Left ventricle myocardium inferior (tissue), 1 donor: ENCODE data around the gene CLSTN3. TPM values are rescaled to one million over a fixed set of nuclear protein-coding genes. Genes with fewer than 3 reads are reported as not detected.

Experiments used
- DNase-seq: peaks from one replicate; pipeline ENCODE4 v3.0.0-alpha.2; 2020
- H3K27ac ChIP-seq: fragments of 200-600 bp; replicated peaks from 2 replicates; pipeline ENCODE4 v1.8.0; 2021
- H3K27me3 ChIP-seq: fragments of 200-600 bp; 2 replicates; pipeline ENCODE4 v1.8.0; 2021; ENCODE audit warnings: low read depth
- H3K36me3 ChIP-seq: fragments of 200-600 bp; 2 replicates; pipeline ENCODE4 v1.8.0; 2021
- H3K4me1 ChIP-seq: fragments of 200-600 bp; 2 replicates; pipeline ENCODE4 v1.8.0; 2021
- H3K4me3 ChIP-seq: fragments of 200-600 bp; 2 replicates; pipeline ENCODE4 v1.8.0; 2021; ENCODE audit warnings: mild to moderate bottlenecking, moderate library complexity
- H3K9me3 ChIP-seq: fragments of 200-600 bp; replicated peaks from 2 replicates; pipeline ENCODE4 v1.8.0; 2021
- CTCF ChIP-seq: fragments of 200-600 bp; IDR thresholded peaks from 2 replicates; pipeline ENCODE4 v1.8.0; 2021; ENCODE audit warnings: antibody characterized with exemption, mild to moderate bottlenecking, borderline replicate concordance
- intact Hi-C: fragments of 100-400 bp; cut with micrococcal nuclease; formaldehyde crosslinking; loops from one replicate; pipeline ENCODE4 v1.11.0; 2022
- total RNA-seq: library from RNA; stranded (reverse); fragmentation: NEBNext Ultra II Directional; extraction: Animal tissue kit (Norgen Biotek cat#: 25700); gene quantifications from one replicate; pipeline ENCODE4 v1.2.1, GENCODE V29; 2021
- donor health status: DM: no; HTN: yes; CAD: no; lungs with severe emphysema.

CLSTN3 gene
- total RNA-seq, 1 donor from 2014 or later, result 4.6 TPM

GRCh38 chr12:7203109-7203508 is 72.9 kb downstream of the CLSTN3 start:
- H3K36me3 ChIP-seq, result peaks cover 76% of the 10 kb centered on the region
- H3K4me3 ChIP-seq, result no peak overlapping the region
- no peaks in the 10 kb centered on the region for H3K9me3 ChIP-seq
- no peak overlapping the region for H3K27ac ChIP-seq
- TF ChIP-seq CTCF, result no peak
- H3K4me1 ChIP-seq, result no peaks in the 10 kb centered on the region
- intact Hi-C loops, result no loop called here
- no peaks in the 10 kb centered on the region for H3K27me3 ChIP-seq
- no peak for DNase-seq

GRCh38 chr12:7205091-7205490 is 74.9 kb downstream of the CLSTN3 start:
- no peak overlapping the region for H3K4me3 ChIP-seq
- no peak for DNase-seq
- intact Hi-C loops, result no loop called here
- H3K4me1 ChIP-seq, result no peaks in the 10 kb centered on the region
- TF ChIP-seq CTCF, result no peak
- no peak overlapping the region for H3K27ac ChIP-seq
- H3K36me3 ChIP-seq, result peaks cover 86% of the 10 kb centered on the region
- H3K9me3 ChIP-seq, result no peaks in the 10 kb centered on the region
- H3K27me3 ChIP-seq, result no peaks in the 10 kb centered on the region

GRCh38 chr12:7206691-7207090 is 76.5 kb downstream of the CLSTN3 start:
- Histone ChIP-seq H3K4me1 (no peaks in the 10 kb centered on the region), H3K27ac (no peak overlapping the region), H3K27me3 (no peaks in the 10 kb centered on the region), H3K9me3 (peaks cover 6% of the 10 kb centered on the region), H3K4me3 (no peak overlapping the region), H3K36me3 (peaks cover 94% of the 10 kb centered on the region)
- no peak for DNase-seq
- intact Hi-C loops, result no loop called here
- no peak for TF ChIP-seq CTCF

- intact Hi-C loops, result no loop called here
- H3K36me3 ChIP-seq, result peaks cover 90% of the 10 kb centered on the region
- H3K27ac ChIP-seq, result no peak overlapping the region
- TF ChIP-seq CTCF, result no peak
- H3K27me3 ChIP-seq, result no peaks in the 10 kb centered on the region
- no peaks in the 10 kb centered on the region for H3K4me1 ChIP-seq
- no peak overlapping the region for H3K4me3 ChIP-seq
- DNase-seq, result no peak
- H3K9me3 ChIP-seq, result peaks cover 11% of the 10 kb centered on the region
These were observed 77.9 kb downstream of the CLSTN3 start for GRCh38 chr12:7207866-7208625.

Other genes starting within 250 kb of the CLSTN3 start
- 11.6 TPM for gene LRRC23, start 225.5 kb upstream of the CLSTN3 start, total RNA-seq
- 14.8 TPM for gene ENO2, start 215.8 kb upstream of the CLSTN3 start, total RNA-seq
- gene ATN1, start 202.4 kb upstream of the CLSTN3 start, total RNA-seq, result 71.4 TPM
- gene RNU7-1, start 186.6 kb upstream of the CLSTN3 start, total RNA-seq, result not detected
- 227 TPM for gene C12orf57, start 186.3 kb upstream of the CLSTN3 start, total RNA-seq
- 6.7 TPM for gene PTPN6, start 179.0 kb upstream of the CLSTN3 start, total RNA-seq
- gene PHB2, start 159.7 kb upstream of the CLSTN3 start, total RNA-seq, result 142 TPM
- gene EMG1, start 159.5 kb upstream of the CLSTN3 start, total RNA-seq, result 44.3 TPM
- gene LPCAT3, start 111.9 kb upstream of the CLSTN3 start, total RNA-seq, result 35.1 TPM
- gene C1S, start 69.7 kb upstream of the CLSTN3 start, total RNA-seq, result 108 TPM
- gene C1R, start 37.9 kb upstream of the CLSTN3 start, total RNA-seq, result 143 TPM
- 8.1 TPM for gene C1RL, start 21.2 kb upstream of the CLSTN3 start, total RNA-seq
- 0.47 TPM for gene RBP5, start 1.5 kb upstream of the CLSTN3 start, total RNA-seq
- 33.5 TPM for gene PEX5, start 59.3 kb downstream of the CLSTN3 start, total RNA-seq
- not detected for gene ACSM4, start 173.7 kb downstream of the CLSTN3 start, total RNA-seq